Mononuclear cell (primary cell): ENCODE results near the gene APOH. TPM values are rescaled to one million over a fixed set of nuclear protein-coding genes. Genes with fewer than 3 reads are reported as not detected.
A peak's percentile ranks its signal among the peaks of the same experiment; 100 is the strongest.

Experiments used
- H3K27me3 ChIP-seq: 2 replicates; pipeline ENCODE4 v1.6.0; 2011; ENCODE audit warnings: low read length, control low read depth; ENCODE audit not compliant: insufficient read depth
- H3K4me1 ChIP-seq: 2 replicates; pipeline ENCODE4 v1.5.1; 2011; ENCODE audit warnings: mild to moderate bottlenecking, low read length, control low read depth; ENCODE audit not compliant: insufficient read depth
- H3K4me3 ChIP-seq: 2 replicates; pipeline ENCODE4 v1.5.1; 2011; ENCODE audit warnings: mild to moderate bottlenecking, low read length, moderate library complexity
- H3K9me3 ChIP-seq: 2 replicates; pipeline ENCODE4 v1.5.1; 2011; ENCODE audit warnings: low read depth, mild to moderate bottlenecking, control low read depth, low read length
- total RNA-seq: library from RNA; depleted of rRNA; stranded (reverse); fragments of >200 nt; gene quantifications from one replicate; pipeline ENCODE4 v1.2.3, GENCODE V29; 2012

The APOH gene
- total RNA-seq, 1 donor = not detected

DNA sequence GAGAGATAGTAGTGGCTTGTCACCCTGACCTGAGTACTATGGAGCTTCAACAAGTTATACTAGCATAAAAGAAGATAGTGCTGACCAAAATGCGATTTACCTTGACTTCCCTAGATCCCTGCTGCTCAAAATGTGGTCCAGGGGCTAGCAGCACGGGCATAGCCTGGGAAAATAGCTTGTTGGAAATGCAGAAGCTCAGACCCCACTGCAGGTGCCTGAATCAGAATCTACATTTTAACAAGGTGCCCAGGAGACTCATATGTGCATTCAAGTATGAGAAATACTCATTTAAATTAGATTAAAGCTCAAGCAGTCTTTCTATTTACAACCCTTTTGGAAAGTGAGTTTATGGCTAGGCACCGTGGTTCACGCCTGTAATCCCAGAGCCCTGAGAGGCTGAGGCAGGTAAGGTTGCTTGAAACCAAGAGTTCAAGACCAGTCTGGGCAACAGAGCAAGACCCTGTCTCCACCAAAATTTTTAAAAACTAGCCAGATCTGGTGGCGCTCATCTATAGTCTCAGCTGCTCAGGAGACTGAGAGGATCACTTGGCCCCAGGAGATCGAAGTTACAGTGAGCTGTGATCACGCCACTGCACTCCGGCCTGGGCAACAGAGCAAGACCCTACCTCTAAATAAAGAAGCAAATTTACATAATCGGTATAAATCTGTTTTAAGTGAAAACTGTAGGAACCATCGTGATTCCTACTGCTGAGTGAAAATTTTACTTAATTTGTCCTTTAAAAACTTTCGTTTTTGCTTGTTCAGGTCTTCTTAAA, 7.3 kb downstream of the APOH start:
- no peaks in the 10 kb centered on the region for H3K27me3 ChIP-seq
- no peak overlapping the region for H3K4me3 ChIP-seq
- H3K4me1 ChIP-seq = no peaks in the 10 kb centered on the region
- no peaks in the 10 kb centered on the region for H3K9me3 ChIP-seq

DNA sequence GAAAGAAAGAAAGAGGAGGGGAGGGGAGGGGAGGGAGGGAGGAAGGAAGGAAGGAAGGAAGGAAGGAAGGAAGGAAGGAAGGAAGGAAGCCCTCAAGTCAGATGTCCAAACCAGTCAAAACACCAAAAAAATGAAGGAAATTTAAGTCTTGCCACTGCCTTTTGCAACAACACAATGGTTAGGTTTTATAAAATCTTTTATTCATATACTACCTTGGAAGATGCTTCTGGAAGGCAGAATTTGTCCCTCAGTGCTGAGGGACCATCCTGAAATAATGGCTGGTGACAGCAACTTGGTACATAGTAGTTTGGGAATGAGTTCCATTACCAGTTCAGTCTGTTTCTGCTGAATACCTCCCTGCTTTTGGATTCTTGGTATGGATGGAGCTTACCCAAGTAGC, 7.9 kb downstream of the APOH start:
- no peaks in the 10 kb centered on the region for H3K27me3 ChIP-seq
- H3K4me1 ChIP-seq = no peaks in the 10 kb centered on the region
- H3K4me3 ChIP-seq = no peak overlapping the region
- no peaks in the 10 kb centered on the region for H3K9me3 ChIP-seq

DNA sequence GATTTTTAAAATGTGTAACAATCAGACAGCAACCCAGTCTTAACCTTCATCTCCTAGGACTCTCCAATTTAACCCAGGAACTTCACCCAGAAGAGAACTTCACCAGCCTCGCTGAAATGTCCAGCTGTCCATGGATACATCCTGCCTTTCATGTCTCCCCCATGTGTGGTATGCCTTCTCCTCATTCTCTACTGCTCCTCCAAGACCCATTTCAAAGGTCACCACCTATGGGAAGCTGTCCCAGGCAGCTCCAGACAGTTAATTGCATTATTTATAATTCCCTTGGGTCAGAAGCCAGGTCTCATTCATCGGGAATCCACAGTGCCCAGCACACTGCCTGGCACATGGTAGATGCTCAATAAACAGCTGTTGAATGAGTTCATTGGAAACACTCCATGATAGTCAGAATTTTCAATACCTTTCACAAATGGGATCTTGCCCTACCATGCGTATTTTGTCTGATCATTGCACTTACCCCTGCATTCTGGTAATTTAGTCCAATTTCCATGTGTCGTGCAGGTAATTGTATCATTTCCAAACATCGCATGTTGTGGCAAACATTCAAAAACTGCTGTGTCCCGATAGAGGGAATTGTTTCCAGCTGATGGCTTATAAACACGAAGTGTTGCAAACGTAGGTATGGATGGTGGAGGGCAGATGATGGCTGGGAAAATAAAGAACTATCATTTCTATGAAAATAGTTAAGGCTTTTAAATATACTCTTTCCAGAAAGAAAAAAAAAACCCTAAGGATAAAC, 9.0 kb downstream of the APOH start:
- Histone ChIP-seq H3K4me1 (no peaks in the 10 kb centered on the region), H3K4me3 (no peak overlapping the region), H3K27me3 (no peaks in the 10 kb centered on the region), H3K9me3 (no peaks in the 10 kb centered on the region)

DNA sequence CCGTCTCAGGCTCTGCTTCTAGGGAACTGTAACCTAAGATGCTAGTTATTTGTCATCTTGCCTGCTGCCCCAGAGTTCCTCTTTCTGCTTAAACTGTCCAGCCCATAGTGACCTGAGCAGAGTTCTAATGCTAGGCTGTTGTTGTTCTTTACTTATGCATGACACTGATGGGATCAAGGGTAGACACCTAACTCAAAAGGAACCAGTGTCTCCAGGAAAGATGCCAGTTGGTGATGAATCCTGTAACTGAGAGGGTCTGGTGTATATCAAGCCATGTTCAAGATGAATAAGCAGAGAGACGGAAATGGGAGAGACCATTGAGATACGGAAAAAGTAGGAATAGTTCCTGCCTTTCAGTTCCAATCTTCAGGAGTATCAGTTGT, 13.7 kb downstream of the APOH start:
- no peaks in the 10 kb centered on the region for H3K27me3 ChIP-seq
- H3K4me3 ChIP-seq = no peak overlapping the region
- no peaks in the 10 kb centered on the region for H3K4me1 ChIP-seq
- no peaks in the 10 kb centered on the region for H3K9me3 ChIP-seq

DNA sequence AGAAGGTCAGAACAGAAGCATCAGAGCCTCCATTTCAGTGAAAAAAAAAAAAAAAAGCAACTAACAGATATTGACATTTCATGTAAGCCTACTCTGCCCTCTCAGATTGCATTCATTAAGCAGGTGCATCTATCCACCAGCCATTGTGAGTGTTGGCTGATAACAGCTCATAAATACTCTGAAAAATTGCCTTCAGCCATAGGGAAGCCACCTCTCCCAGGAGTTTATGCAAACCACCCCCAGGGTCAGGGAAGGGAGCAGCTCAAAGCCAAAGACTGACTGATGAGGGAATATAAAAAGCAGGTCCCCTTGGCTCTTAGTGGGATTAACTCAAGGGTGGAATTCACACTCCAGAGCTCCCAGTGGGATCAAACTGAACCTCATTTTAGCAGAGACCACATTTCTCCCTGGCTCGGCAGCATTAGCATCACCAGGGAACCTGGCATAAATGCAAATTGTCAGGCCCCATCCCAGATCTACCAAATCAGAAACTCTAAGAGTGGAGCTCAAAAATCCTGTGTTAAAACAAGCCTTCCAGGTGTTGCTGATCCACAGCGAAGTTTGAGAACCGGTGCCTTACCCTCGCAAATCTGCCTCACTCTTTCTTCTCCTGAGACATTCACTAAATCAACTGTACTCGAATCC, 14.2 kb downstream of the APOH start:
- Histone ChIP-seq H3K4me1 (no peaks in the 10 kb centered on the region), H3K27me3 (no peaks in the 10 kb centered on the region), H3K9me3 (no peaks in the 10 kb centered on the region), H3K4me3 (no peak overlapping the region)

DNA sequence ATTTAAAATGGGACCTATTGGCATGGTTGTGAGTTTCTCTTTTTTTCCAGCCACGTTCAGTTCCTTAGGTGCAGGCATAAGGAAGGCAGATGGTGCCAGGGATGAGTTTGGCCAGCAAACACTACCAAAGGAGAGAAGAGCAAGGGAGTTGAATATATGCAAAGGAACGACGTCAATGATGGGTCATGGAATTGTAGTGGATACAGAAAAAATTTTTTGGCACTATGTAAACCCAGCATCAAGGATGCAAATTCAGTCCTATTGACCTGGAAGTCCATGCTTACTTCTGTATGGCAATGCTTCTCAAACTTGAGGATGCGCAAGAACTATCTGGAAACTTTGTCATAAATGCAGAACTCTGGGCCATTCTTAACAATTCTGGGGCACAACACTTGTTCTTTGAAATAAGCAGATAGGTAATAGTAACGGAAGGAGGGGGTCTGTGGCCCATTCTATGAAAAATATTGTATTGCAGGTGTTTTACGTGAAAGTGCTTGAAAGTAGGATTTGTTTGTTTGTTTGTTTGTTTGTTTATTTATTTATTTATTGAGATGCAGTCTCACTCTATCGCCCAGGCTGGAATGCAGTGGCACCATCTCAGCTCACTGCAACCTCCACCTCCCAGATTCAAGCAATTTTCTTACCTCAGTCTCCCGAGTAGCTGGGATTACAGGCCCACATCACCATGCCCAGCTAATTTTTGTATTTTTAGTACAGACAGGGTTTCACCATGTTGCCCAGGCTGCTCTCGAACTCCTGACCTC, 18.0 kb downstream of the APOH start:
- no peaks in the 10 kb centered on the region for H3K4me1 ChIP-seq
- H3K4me3 ChIP-seq = no peak overlapping the region
- H3K27me3 ChIP-seq = no peaks in the 10 kb centered on the region
- H3K9me3 ChIP-seq = no peaks in the 10 kb centered on the region

DNA sequence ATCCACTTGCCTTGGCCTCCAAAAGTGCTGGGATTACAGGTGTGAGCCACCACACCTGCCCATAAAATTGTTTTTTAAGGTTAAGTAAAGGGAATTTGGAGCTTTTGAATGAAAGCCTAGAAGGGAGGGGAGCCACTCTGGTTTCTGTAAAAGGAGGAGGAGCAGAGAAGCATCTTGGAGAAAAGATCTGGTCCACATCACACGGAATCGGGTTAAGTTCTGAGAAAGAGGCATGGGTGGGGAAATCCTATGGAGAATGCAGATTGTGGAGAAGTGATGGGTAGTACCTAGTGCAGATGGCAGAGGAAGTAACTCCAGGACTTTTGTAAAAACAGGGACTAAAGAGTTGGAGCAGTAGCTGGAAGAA, 19.0 kb downstream of the APOH start:
- H3K4me1 ChIP-seq = no peaks in the 10 kb centered on the region
- no peaks in the 10 kb centered on the region for H3K27me3 ChIP-seq
- H3K9me3 ChIP-seq = no peaks in the 10 kb centered on the region
- no peak overlapping the region for H3K4me3 ChIP-seq

DNA sequence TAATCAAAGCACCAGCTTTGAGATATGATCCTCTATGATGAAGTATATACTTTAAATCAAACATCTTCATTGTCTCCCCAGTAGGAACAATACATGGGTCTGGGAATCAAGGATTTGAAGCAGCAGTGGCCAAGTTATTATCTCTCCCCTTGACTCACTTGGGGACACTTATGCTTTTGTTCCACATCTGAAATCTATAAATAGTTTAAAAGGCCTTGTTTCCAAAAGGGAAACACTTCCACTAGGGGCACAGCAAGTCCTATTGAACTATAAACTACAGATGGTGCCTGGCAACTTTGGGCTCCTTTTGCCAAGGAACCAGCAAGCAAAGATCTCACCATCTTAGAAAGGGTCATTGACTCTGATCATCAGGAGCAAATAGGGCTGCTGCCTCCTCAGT, 21.3 kb downstream of the APOH start:
- no peaks in the 10 kb centered on the region for H3K9me3 ChIP-seq
- H3K4me3 ChIP-seq = no peak overlapping the region
- H3K4me1 ChIP-seq = no peaks in the 10 kb centered on the region
- no peaks in the 10 kb centered on the region for H3K27me3 ChIP-seq

DNA sequence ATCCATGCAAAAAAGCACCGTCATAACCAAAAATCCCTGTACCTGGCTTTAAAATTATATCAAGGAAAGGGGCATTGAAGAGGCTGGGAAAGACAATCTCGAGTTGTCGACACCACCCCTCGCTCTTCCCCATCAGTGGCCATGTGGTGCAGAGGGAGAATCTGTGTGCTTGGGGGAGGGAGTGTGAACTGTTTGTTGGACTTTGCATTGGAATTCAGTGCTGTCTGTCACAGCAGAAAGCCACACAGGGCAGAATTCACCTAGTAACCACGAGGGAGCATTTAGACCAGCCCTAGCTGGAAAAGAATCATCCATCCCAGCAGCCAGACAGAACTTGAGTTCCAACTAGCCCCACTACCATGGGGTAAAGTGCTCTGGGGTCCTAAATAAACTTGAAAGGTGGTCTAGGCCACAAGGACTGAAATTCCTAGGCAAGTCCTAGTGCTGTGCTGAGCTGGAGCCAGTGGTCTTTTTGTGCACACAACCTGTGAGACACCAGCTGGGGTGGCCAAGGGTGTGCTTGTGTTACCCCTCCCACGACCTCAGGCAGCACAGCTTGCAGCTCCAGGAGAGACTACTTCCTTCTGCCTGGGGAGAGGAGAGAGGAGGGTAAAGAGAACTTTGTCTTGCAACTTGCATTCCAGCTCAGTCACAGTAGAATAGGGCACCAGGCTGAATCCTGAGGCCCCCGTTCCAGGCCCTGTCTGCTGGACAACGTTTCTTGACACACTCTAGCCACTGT, 25.8 kb downstream of the APOH start:
- H3K9me3 ChIP-seq = no peaks in the 10 kb centered on the region
- H3K4me3 ChIP-seq = no peak overlapping the region
- H3K27me3 ChIP-seq = no peaks in the 10 kb centered on the region
- H3K4me1 ChIP-seq = no peaks in the 10 kb centered on the region

DNA sequence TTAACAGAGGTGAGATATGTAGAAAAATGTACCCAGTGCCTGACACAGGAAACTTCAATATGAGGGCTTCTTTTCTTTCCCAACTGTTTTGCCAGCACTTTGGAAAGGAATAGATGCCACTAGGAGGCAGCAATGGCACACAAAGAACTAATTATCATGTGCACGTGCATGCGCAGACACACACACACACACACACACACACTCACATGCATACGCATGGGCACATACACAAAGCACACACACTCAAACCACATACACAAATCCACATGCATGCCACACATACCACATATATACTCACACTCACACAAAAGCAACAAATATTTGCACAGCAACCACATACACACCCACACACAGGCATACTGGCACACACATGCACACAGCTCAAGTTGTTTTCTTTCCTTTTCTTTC, 28.5 kb downstream of the APOH start:
- Histone ChIP-seq H3K9me3 (no peaks in the 10 kb centered on the region), H3K4me3 (no peak overlapping the region), H3K27me3 (no peaks in the 10 kb centered on the region), H3K4me1 (no peaks in the 10 kb centered on the region)

DNA sequence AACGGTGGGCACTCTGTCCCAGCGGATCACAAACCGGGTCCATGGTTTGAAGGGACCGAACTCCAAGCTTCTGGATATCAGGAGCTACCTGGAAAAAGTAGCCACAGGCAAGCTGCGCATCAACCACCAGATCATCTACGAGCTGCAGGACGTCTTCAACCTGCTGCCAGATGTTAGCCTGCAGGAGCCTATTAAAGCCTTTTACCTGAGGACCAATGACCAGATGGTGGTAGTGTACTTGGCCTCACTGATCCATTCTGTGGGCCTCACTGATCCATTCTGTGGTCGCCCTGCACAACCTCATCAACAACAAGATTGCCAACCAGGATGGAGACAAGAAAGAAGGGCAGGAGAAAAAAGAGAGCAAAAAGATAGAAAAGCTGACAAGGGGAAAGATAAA, 31.0 kb downstream of the APOH start:
- Histone ChIP-seq H3K4me3 (no peak overlapping the region), H3K27me3 (no peaks in the 10 kb centered on the region), H3K9me3 (no peaks in the 10 kb centered on the region), H3K4me1 (no peaks in the 10 kb centered on the region)

DNA sequence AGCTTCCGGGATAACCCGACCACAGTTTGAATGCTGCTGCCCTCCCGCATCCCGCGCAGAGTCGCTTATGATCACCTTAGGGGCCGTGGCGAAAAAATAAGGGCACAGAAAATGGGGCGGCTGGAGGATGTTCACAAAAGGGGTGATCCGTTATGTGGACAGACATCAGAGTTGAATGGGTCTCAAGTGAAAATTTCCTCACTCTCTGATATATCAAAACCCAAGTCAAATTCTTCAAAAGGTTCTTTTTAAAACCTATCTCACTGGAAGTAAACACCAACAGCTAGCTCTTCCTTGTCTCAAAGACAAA, 36.9 kb downstream of the APOH start:
- no peaks in the 10 kb centered on the region for H3K9me3 ChIP-seq
- H3K27me3 ChIP-seq = no peaks in the 10 kb centered on the region
- peaks cover 11% of the 10 kb centered on the region for H3K4me1 ChIP-seq
- peak overlapping the region; percentile 62 for H3K4me3 ChIP-seq

DNA sequence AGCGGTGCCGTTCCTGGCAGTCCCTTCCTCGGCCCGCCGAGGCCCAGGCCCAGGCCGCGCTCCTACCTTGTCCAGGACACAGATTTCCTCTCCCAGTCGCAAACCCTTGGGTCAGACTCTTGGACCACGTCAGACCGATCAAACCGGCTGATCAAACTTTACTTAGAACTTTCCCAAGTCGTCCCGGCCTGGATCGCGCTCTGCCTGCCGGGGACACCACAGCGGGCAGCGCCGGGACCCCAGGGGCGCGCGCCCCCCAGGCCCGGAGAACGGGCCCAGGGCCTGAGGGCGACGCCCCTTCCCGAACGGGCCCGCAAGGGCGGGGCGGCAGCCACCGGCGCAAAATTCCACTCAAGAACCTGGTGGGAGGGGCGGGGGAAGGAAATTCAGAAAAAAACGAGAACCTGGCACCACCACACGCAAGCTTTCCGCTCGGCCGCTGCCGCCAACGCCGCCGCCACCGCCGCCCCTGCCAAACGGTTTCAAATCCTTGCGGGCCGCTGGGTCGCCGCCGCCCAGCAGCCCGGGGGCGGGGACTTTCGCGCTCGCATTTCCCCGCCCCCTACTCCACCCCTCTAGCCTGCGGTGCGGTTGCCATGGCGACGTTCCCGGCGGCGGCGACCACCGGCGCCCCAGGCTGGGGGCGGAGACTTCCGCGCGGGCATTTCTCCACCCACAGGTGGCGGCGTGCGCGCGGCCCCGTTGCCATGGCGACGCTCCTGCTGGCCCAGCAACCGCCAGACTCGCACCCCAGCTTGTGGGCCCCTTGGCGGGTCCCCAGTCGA, 37.4 kb downstream of the APOH start, which contains the start of gene CEP112:
Gene CEP112, minus strand, starts transcription at position 541 of the 785 bp plus-strand sequence.
- Histone ChIP-seq H3K9me3 (no peaks in the 10 kb centered on the region), H3K27me3 (no peaks in the 10 kb centered on the region), H3K4me1 (peaks cover 11% of the 10 kb centered on the region), H3K4me3 (peak within 1 kb of the TSS; percentile 62)
